GM18519 (cell line): ENCODE results near the gene KLHL10.

Experiments used
- ATAC-seq: cut with Tn5 transposase; IDR thresholded peaks from one replicate; pipeline ENCODE4 v1.9.1; 2021; ENCODE audit warnings: mild to moderate bottlenecking, moderate library complexity; ENCODE audit not compliant: unreplicated experiment, low FRiP score

The KLHL10 gene

DNA sequence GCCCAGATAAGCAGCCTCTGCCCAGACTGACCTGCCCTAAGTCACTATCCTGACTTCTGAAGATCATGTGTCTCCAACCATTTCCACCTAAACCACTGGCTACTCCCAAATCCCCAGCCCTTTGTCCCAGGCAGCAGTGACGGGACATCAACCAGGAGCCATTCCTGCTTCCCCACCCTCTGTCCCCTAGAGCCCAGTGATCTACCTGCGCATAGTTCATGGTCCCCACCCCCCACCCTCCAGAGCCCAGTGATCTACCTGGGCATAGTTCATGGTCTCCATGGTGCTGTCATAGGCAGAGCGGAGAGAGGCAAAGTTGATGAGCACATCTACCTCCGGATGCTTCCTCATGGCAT, 54.4 kb downstream of the KLHL10 start:
- no peak for ATAC-seq

DNA sequence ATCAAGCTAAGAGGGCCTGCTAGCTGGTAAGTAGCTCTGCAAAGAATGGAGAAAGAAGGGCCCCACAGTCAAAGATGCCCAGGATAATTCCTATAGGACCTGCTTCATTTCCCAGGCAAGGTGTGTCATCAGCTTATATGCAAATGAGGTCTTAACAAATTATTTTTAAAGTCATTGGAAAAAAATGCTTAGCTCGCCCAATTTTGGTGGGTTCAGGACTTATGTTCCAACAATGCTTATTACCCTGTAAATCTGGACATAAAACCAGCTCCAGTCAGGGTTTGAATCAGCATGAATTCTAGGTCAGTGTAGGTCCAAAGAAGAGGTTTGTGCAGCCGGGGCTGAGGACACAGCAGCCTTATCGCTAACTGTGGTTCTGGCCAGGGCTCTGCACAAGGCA, 55.8 kb downstream of the KLHL10 start:
- no peak for ATAC-seq

GRCh38 chr17:41894791-41895331, 57.2 kb downstream of the KLHL10 start:
- ATAC-seq: no peak

- ATAC-seq: no peak
These were observed 58.0 kb downstream of the KLHL10 start for GRCh38 chr17:41895617-41896016.

DNA sequence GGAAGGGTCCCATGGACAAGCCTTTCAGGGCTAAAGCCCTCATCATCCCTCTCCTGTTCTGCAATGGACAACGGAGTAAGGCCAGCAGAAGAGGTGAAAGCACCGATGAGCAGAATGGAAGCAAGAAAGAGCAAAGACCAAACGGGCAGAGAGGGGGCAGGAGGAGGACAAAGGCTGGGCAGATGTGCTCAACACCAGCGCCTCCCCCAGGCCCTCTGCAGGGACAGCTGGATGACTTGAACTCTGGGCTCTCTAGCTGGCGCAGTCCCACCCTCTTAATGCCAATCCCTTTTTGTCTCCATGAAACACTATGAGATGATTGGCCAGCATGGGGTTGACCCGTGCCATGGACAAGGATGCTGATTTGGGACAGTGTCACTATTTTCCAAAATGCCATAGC, 59.1 kb downstream of the KLHL10 start:
- ATAC-seq: no peak
